DMS114 treated with DMSO at 0.1 percent for 48 hours (cell line): Measurements from ENCODE around the gene TGFB2.

Experiments
- DNase-seq: peaks from one replicate; lab custom pipeline; 2025; ENCODE audit not compliant: unreplicated experiment; lab: John Stamatoyannopoulos, UW

TGFB2 gene

GRCh38 chr1:218481116-218481775 is 136.1 kb downstream of the TGFB2 start:
- DNase-seq, result no peak

DNA sequence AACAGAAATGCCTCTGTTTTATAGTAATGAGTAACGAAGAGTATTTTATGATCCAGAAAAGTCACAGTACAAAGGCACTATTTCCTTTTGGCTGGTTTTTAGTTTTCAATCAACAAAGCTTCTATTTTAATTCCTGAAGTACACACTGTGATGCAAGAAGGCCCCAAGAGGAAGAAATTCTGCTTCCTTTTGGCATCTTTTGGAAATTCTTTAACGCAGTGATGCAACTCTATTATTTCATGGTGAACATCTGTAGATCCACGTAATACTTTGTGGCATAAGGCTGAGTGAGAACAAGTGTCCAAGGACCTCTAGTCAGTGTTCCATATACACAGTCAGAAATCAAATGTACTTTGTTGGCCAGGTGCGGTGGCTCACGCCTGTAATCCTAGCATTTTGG is 137.5 kb downstream of the TGFB2 start:
- no peak for DNase-seq

GRCh38 chr1:218485241-218485928 is 140.2 kb downstream of the TGFB2 start:
- no peak for DNase-seq

GRCh38 chr1:218488531-218488930 is 143.4 kb downstream of the TGFB2 start:
- no peak for DNase-seq

DNA sequence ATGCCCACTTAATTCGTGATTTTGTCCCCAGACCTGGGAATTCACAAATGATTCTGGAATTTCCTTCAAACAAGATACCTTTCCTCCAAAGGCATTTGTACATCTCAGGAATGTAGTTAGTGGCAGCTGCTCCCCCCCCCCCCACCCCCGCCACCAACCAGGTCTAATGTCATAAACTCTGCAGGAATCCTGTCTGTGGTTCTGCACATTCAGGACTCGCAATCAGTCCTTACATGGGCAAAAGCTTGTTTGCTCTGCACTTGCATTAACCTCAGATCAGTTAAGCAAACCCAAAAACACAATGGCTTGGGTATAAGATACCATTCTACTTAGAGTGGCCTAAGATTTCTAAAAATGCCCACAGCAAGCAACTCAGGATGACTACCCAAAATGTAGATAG is 143.8 kb downstream of the TGFB2 start:
- no peak for DNase-seq

DNA sequence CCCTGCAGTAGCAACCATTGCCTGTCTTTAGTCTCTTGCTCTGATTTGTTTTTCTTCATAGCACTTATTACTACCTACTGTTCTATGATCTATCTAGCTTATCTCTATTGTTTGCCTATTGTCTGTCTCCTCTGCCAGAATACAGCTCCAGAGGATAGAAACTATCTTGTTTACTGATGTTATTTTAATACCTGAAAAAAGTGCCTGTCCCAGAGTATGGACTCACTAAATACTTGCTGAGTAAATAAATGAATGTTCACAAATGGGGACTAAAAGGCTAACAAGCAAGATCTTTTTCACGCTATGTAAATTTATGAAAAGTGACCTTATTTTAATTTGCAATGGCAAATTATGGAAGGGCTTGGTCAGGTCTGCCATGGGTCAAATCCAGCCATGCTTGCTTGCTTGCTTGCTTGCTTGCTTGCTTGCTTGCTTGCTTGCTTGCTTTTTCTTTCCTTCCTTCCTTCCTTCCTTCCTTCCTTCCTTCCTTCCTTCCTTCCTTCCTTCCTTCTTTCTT is 145.3 kb downstream of the TGFB2 start:
- no peak for DNase-seq

DNA sequence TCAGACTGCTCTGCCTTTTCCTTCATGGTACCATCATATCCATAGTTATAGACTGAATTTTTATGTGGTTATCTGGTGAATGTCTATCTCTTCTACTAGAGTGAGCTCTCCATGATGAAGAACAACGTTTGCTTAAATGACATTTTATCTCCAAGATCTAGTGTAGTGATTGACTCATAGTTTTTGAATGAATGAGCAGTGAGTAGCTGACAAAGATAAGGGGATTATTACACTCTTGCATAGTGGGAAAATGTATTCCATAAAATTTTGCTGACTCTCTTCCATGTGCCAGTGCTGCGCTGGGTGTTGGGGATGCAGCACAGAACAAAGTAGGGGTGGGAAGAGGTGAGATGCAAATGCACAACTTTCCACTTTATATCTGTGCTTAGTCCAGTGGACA is 147.7 kb downstream of the TGFB2 start:
- no peak for DNase-seq

DNA sequence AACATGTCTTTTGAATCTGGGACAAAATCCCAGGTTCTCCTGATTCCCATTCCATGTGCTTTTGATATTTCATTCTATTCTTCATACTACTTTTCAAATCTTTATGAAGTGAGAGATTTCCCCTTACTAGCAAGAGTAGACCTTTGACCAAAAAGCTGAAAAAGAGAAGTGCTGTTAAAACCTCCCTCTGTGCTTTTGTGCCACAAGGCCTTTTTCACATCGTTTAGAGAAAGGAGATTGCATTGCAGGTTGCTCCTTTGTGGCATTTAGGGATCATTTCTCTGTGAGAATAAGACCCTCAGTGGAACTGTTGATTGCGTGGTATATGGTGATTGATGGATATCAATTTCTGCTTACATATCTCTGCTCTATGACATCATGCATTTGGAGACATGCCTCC is 148.8 kb downstream of the TGFB2 start:
- DNase-seq, result no peak
